Mesodermal cell (in vitro differentiated cells): Measurements from ENCODE around the gene PDZD2.

Experiments used
- H3K27ac ChIP-seq: 2 replicates; pipeline ENCODE4 v1.7.0; 2013; ENCODE audit warnings: mild to moderate bottlenecking, low read depth, low read length, moderate library complexity; ENCODE audit not compliant: severe bottlenecking
- H3K36me3 ChIP-seq: 2 replicates; pipeline ENCODE4 v1.7.1; 2013; ENCODE audit warnings: mild to moderate bottlenecking, low read length, moderate library complexity; ENCODE audit not compliant: control insufficient read depth, insufficient read depth
- H3K4me1 ChIP-seq: one replicate; pipeline ENCODE4 v1.7.1; 2013; ENCODE audit warnings: mild to moderate bottlenecking, low read length; ENCODE audit not compliant: insufficient read depth, control insufficient read depth, poor library complexity, severe bottlenecking
- H3K4me3 ChIP-seq: 2 replicates; pipeline ENCODE4 v1.7.0; 2013; ENCODE audit warnings: low read length, control low read depth, mild to moderate bottlenecking; ENCODE audit not compliant: insufficient read depth, poor library complexity, severe bottlenecking; ENCODE audit errors: extremely low read depth
- H3K9me3 ChIP-seq: 2 replicates; pipeline ENCODE4 v1.7.1; 2013; ENCODE audit warnings: mild to moderate bottlenecking, low read length, moderate library complexity; ENCODE audit not compliant: control insufficient read depth
- WGBS, 2 experiments: methylation state at CpG; one replicate each; pipeline ENCODE4 v1.1.5; 2013; ENCODE audit warnings: missing lambda C conversion rate in 2 of 2; ENCODE audit not compliant: insufficient coverage in 2 of 2; 5-methylcytosine and 5-hydroxymethylcytosine counted together

The PDZD2 gene

DNA sequence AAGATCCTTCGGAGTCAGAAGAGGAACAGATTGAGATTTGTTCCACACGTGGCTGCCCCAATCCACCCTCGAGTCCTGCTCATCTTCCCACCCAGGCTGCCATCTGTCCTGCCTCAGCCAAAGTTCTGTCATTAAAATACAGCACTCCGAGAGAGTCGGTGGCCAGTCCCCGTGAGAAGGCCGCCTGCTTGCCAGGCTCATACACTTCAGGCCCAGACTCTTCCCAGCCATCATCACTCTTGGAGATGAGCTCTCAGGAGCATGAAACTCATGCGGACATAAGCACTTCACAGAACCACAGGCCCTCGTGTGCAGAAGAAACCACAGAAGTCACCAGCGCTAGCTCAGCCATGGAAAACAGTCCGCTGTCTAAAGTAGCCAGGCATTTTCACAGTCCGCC lies 449.3 kb downstream of the PDZD2 start:
- no peaks in the 10 kb centered on the region for H3K4me1 ChIP-seq
- H3K27ac ChIP-seq: no peak overlapping the region
- H3K4me3 ChIP-seq: no peak overlapping the region
- WGBS, 2 experiments: 90 to 95% methylated on average over 10 to 11 of the region's 12 CpGs
- peaks cover 4% of the 10 kb centered on the region for H3K36me3 ChIP-seq
- H3K9me3 ChIP-seq: no peaks in the 10 kb centered on the region

DNA sequence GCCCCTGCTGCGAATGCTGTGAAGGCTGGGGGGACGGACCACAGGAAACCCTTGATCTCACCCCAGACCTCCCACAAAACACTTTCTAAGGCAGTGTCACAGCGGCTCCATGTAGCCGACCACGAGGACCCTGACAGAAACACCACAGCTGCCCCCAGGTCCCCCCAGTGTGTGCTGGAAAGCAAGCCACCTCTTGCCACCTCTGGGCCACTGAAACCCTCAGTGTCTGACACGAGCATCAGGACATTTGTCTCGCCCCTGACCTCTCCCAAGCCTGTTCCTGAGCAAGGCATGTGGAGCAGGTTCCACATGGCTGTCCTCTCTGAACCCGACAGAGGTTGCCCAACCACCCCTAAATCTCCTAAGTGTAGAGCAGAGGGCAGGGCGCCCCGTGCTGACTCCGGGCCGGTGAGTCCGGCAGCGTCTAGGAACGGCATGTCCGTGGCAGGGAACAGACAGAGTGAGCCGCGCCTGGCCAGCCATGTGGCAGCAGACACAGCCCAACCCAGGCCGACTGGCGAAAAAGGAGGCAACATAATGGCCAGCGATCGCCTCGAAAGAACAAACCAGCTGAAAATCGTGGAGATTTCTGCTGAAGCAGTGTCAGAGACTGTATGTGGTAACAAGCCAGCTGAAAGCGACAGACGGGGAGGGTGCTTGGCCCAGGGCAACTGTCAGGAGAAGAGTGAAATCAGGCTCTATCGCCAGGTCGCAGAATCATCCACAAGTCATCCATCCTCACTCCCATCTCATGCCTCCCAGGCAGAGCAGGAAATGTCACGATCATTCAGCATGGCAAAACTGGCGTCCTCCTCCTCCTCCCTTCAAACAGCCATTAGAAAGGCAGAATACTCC lies 450.4 kb downstream of the PDZD2 start:
- no peaks in the 10 kb centered on the region for H3K4me1 ChIP-seq
- 92 to 95% methylated on average over 27 to 28 of the region's 30 CpGs for WGBS, 2 experiments
- H3K9me3 ChIP-seq: no peaks in the 10 kb centered on the region
- no peak overlapping the region for H3K27ac ChIP-seq
- peaks cover 4% of the 10 kb centered on the region for H3K36me3 ChIP-seq
- no peak overlapping the region for H3K4me3 ChIP-seq

DNA sequence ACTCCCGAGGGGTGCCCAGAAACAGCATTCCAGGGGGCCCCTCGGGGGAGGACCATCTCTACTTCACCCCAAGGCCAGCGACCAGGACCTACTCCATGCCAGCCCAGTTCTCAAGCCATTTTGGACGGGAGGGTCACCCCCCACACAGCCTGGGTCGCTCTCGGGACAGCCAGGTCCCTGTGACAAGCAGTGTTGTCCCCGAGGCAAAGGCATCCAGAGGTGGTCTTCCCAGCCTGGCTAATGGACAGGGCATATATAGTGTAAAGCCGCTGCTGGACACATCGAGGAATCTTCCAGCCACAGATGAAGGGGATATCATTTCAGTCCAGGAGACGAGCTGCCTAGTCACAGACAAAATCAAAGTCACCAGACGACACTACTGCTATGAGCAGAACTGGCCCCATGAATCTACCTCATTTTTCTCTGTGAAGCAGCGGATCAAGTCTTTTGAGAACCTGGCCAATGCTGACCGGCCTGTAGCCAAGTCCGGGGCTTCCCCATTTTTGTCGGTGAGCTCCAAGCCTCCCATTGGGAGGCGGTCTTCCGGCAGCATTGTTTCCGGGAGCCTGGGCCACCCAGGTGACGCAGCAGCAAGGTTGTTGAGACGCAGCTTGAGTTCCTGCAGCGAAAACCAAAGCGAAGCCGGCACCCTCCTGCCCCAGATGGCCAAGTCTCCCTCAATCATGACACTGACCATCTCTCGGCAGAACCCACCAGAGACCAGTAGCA lies 451.3 kb downstream of the PDZD2 start:
- H3K27ac ChIP-seq: no peak overlapping the region
- H3K36me3 ChIP-seq: peaks cover 4% of the 10 kb centered on the region
- peaks cover under 1% of the 10 kb centered on the region for H3K4me1 ChIP-seq
- no peak overlapping the region for H3K4me3 ChIP-seq
- WGBS, 2 experiments: 91% methylated on average over 21 to 23 of the region's 24 CpGs
- H3K9me3 ChIP-seq: no peaks in the 10 kb centered on the region

DNA sequence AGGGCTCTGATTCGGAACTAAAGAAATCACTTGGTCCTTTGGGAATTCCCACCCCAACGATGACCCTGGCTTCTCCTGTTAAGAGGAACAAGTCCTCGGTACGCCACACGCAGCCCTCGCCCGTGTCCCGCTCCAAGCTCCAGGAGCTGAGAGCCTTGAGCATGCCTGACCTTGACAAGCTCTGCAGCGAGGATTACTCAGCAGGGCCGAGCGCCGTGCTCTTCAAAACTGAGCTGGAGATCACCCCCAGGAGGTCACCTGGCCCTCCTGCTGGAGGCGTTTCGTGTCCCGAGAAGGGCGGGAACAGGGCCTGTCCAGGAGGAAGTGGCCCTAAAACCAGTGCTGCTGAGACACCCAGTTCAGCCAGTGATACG lies 451.8 kb downstream of the PDZD2 start:
- WGBS, 2 experiments: 95 to 98% methylated on average over 14 to 16 of the region's 17 CpGs
- Histone ChIP-seq H3K9me3 (no peaks in the 10 kb centered on the region), H3K4me1 (peaks cover 3% of the 10 kb centered on the region), H3K36me3 (peaks cover 4% of the 10 kb centered on the region), H3K4me3 (no peak overlapping the region), H3K27ac (no peak overlapping the region)

DNA sequence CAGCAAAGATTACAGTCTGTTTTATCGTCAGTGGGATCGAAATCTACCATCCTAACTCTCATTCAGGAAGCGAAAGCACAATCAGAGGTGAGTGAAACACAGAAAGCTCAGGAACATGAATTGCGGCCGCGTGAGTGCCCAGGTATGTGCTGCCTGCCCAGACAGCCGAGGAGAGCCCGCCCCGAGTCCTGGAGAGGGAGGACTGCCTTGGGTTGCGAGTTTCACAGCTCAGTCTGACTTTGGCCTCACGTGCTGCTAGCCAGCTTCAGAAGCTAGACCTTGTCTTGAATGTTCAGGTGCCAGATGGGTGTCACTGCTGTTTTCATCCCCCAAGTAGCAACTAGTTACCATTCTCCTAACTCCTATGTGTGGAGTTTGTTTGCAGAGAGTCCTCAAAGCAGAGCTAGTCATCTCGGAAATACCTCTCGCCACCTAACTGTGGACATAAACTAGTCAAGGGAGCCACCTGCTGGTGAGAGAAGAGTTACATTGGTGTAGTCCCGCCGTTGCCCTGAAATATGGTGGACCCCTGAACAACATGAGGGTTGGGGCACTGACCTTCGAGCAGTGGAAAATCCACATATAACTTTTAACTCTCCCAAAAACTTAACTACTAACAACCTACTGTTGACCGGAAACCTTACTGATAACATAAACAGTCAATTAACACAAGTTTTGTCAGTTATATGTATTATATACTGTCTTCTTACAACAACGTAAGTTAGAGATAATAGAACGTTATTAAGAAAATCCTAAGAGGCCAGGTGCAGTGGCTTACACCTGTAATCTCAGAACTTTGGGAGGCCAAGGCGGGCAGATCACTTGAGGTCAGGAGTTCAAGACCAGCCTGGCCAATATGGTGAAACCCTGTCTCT lies 454.2 kb downstream of the PDZD2 start:
- peaks cover 3% of the 10 kb centered on the region for H3K4me1 ChIP-seq
- no peak overlapping the region for H3K27ac ChIP-seq
- peaks cover 26% of the 10 kb centered on the region for H3K36me3 ChIP-seq
- WGBS, 2 experiments: 65 to 85% methylated on average over 9 to 14 of the region's 20 CpGs
- no peaks in the 10 kb centered on the region for H3K9me3 ChIP-seq
- no peak overlapping the region for H3K4me3 ChIP-seq

DNA sequence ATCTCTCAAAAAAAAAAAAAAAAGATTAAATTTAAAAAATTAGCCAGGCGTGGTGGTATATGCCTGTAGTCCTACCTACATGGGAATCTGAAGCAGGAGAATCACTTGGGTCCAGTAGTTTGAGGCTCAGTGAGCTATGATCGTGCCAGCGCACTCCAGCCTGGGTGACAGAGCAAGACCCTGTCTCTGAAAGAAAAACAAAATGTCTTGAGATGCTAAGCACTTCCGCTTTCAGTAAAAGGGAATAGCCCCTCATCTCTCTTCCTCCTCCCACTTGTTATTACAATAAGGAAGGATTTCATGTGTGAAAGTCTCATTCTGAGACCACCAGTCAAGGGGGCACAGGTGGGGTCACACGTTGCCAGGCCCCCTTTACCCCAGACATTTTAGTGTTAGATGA lies 455.8 kb downstream of the PDZD2 start:
- WGBS, 2 experiments: 90 to 96% methylated on average over 3 of the region's 5 CpGs
- Histone ChIP-seq H3K36me3 (peaks cover 41% of the 10 kb centered on the region), H3K4me3 (no peak overlapping the region), H3K9me3 (no peaks in the 10 kb centered on the region), H3K27ac (no peak overlapping the region), H3K4me1 (peaks cover 11% of the 10 kb centered on the region)

DNA sequence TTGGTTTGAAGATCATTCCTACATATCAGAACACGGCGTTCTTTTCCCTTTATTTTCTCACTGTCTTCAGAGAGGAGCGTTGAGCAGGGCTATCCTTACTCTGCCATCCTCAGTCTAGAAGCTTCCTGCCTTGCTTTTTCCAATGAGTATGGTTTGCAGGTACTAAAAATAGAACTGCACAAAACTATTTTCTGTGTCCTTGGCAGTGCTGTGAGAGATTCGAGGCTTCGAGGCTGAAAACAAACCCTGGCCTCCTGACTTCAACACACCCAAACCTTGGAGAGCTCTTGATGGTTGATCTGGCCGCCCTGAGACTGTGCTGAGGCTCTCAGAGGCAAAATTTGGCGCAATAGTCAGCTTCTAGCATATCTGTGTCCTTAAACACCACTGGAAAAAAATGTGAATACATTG lies 456.3 kb downstream of the PDZD2 start:
- no peaks in the 10 kb centered on the region for H3K9me3 ChIP-seq
- H3K27ac ChIP-seq: no peak overlapping the region
- H3K4me1 ChIP-seq: peaks cover 15% of the 10 kb centered on the region

DNA sequence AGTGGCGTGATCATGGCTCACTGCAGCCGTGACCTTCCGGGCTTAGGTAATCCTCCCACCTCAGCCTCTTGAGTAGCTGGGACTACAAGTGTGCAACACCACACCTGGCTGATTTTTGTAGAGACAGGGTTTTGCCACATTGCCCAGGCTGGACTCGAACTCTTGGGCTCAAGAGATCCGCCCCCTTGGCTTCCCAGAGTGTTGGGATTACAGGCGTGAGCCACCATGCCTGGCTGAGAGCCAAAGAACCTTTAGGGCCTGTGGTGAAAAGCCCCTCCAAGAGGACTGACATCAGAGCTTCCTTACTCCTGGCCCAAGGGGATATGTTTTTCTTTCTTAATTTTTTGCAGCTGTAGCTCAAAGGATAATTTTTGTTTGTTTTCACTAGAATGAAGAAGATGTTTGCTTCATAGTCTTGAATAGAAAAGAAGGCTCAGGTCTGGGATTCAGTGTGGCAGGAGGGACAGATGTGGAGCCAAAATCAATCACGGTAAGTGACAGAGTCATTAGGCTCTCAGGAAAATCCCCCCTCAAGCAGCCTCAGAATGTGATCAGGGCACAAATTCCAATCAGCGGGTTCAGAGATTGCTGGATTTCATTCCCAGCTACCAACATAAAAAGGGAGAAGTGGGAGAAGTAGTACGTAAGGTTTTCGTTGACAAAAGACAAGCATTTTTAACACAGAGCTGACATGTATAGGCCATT lies 458.1 kb downstream of the PDZD2 start:
- no peak overlapping the region for H3K4me3 ChIP-seq
- H3K4me1 ChIP-seq: peaks cover 17% of the 10 kb centered on the region
- WGBS, 2 experiments: 93 to 96% methylated on average over 8 of the region's 10 CpGs
- H3K27ac ChIP-seq: no peak overlapping the region
- H3K36me3 ChIP-seq: peaks cover 55% of the 10 kb centered on the region
- H3K9me3 ChIP-seq: no peaks in the 10 kb centered on the region

More for the DNA sequence above, 456.3 kb downstream of the PDZD2 start:
- 93% methylated on average over 5 of the region's 7 CpGs; no CpG with 5 or more reads in 1 of the 2 experiments for WGBS, 2 experiments
- peaks cover 42% of the 10 kb centered on the region for H3K36me3 ChIP-seq
- no peak overlapping the region for H3K4me3 ChIP-seq

DNA sequence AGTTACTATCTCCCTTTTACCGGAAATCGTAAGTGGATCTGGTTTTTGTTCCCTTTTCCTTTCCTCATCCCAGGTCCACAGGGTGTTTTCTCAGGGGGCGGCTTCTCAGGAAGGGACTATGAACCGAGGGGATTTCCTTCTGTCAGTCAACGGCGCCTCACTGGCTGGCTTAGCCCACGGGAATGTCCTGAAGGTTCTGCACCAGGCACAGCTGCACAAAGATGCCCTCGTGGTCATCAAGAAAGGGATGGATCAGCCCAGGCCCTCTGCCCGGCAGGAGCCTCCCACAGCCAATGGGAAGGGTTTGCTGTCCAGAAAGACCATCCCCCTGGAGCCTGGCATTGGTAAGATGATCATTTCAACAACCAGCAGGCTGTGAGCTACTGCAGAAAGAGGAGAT lies 459.4 kb downstream of the PDZD2 start:
- Histone ChIP-seq H3K27ac (peak overlapping the region; percentile 80), H3K36me3 (peaks cover 67% of the 10 kb centered on the region), H3K9me3 (no peaks in the 10 kb centered on the region), H3K4me1 (peaks cover 17% of the 10 kb centered on the region), H3K4me3 (no peak overlapping the region)
- WGBS, 2 experiments: 86 to 92% methylated on average over 9 of the region's 9 CpGs

DNA sequence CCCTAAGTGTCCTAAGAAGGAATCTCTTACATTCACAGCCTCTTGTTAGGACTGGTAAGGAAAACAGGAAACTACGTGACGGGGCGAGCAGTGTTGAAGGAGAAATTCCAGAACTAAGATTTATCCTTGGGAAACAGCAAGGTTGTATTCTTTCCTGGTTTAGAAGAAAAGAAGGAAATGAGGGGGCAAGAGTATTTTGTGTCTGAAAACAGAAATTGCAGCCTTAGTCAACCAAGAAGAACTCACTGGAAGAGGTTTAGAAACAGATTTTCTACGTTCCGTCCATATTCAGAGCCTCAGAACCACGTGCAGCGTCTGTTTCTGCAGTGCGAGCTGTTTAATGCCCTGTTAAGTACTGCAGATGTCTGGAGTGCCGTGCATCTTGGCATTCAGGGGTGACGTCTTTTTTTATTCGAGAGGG lies 460.0 kb downstream of the PDZD2 start:
- H3K4me1 ChIP-seq: peaks cover 17% of the 10 kb centered on the region
- H3K36me3 ChIP-seq: peaks cover 73% of the 10 kb centered on the region
- H3K9me3 ChIP-seq: no peaks in the 10 kb centered on the region
- H3K4me3 ChIP-seq: no peak overlapping the region
- WGBS, 2 experiments: 94 to 97% methylated on average over 6 to 11 of the region's 11 CpGs
- peak overlapping the region; percentile 80 for H3K27ac ChIP-seq
